ENCODE results near the gene PGC. TPM values are rescaled to one million over a fixed set of nuclear protein-coding genes. Genes with fewer than 3 reads are reported as not detected.
A peak's percentile ranks its signal among the peaks of the same experiment; 100 is the strongest.

The PGC gene
- polyA plus RNA-seq, 1 of the 3 experiments (the other 2 are of a cell fraction): not detected

- peaks cover 15 to 31% of the 10 kb centered on the region in 2 experiments for H3K4me1 ChIP-seq (ENCODE audit: control insufficient read depth in 1 of 2, insufficient read depth in 2 of 2, low read depth in 1 of 2, low read length in 1 of 2)
- H2AFZ ChIP-seq (ENCODE audit: low read depth): no peak overlapping the region
- 100% methylated on average over 1 of the region's 2 CpGs for WGBS (ENCODE audit: low lambda C conversion rate)
- H3F3A ChIP-seq (replicated peaks; ENCODE audit: insufficient read depth): peaks cover 35% of the 10 kb centered on the region
- peak overlapping the region in 1 of 2 experiments; percentile 100; a peak in 2 of 4 replicates for H3K27ac ChIP-seq (ENCODE audit: low read depth in 2 of 2, low read length in 1 of 2)
- H3K9me2 ChIP-seq: no peaks in the 10 kb centered on the region
- 0 out of 4 replicates have a peak overlapping the region, but pooled peaks of 1 of the 2 experiments have one; percentile 12 for H3K4me3 ChIP-seq (ENCODE audit: low read depth in 2 of 2, low read length in 1 of 2)
- DNase-seq: no peak
- no peak for TF ChIP-seq FOSL2 (IDR thresholded peaks at IDR 0.05; ENCODE audit: borderline replicate concordance, low read depth)
- TF ChIP-seq YY1 (IDR thresholded peaks at IDR 0.05; ENCODE audit: low read depth): no peak
- TF ChIP-seq EZH2phosphoT487 (IDR thresholded peaks at IDR 0.05; ENCODE audit: borderline replicate concordance, low read depth): no peak
- TF ChIP-seq EP300 (IDR thresholded peaks at IDR 0.05; ENCODE audit: borderline replicate concordance in 1 of 2, low read depth in 1 of 2, low read length in 1 of 2): no peak
- peaks cover 18% of the 10 kb centered on the region for H3K79me2 ChIP-seq (ENCODE audit: insufficient read depth)
- CTCF ChIA-PET: interaction anchor here (0.7 to 2.5 kb wide), 9 partner anchors 9 to 331 kb away, joined by 3 to 17 read pairs (median 3); partner anchors contain the start of gene TOMM6
- peak overlapping the region; percentile 81 for H3K4me2 ChIP-seq
- no peaks in the 10 kb centered on the region for H4K20me1 ChIP-seq (ENCODE audit: insufficient read depth)
- POLR2A ChIA-PET: no interaction called here
- no peaks in the 10 kb centered on the region for H3K9me3 ChIP-seq
- H3K9ac ChIP-seq: peak overlapping the region; percentile 81
- H3K27me3 ChIP-seq (ENCODE audit: insufficient read depth): no peaks in the 10 kb centered on the region
- no peaks in the 10 kb centered on the region for H3K36me3 ChIP-seq (replicated peaks in 1 of 2; ENCODE audit: control insufficient read depth in 1 of 2, insufficient read depth in 2 of 2, low read length in 1 of 2)
Measured at GRCh38 chr6:41699063-41699462, 48.1 kb downstream of the PGC start.

GRCh38 chr6:41697861-41698781 lies 49.1 kb downstream of the PGC start:
- 16% methylated on average over 14 of the region's 15 CpGs for WGBS (ENCODE audit: low lambda C conversion rate)
- CTCF ChIA-PET: interaction anchor here (0.9 to 2.5 kb wide), 5 partner anchors 8 to 330 kb away, joined by 3 to 8 read pairs (median 6); partner anchors contain the start of gene TOMM6
- POLR2A ChIA-PET: no interaction called here

More at GRCh38 chr6:41697861-41698781, 49.1 kb downstream of the PGC start:
- no peaks in the 10 kb centered on the region for H3K27me3 ChIP-seq (ENCODE audit: insufficient read depth)
- H3K4me3 ChIP-seq (ENCODE audit: low read depth in 2 of 2, low read length in 1 of 2): peak overlapping the region in 1 of 2 experiments; percentile 44; a peak in 2 of 4 replicates
- peak overlapping the region; percentile 81 for H3K4me2 ChIP-seq
- peaks cover 35% of the 10 kb centered on the region for H3F3A ChIP-seq (replicated peaks; ENCODE audit: insufficient read depth)
- peaks cover 19 to 31% of the 10 kb centered on the region in 2 experiments for H3K4me1 ChIP-seq (ENCODE audit: control insufficient read depth in 1 of 2, insufficient read depth in 2 of 2, low read depth in 1 of 2, low read length in 1 of 2)
- no peaks in the 10 kb centered on the region for H3K9me3 ChIP-seq
- H3K36me3 ChIP-seq (replicated peaks in 1 of 2; ENCODE audit: control insufficient read depth in 1 of 2, insufficient read depth in 2 of 2, low read length in 1 of 2): no peaks in the 10 kb centered on the region
- peak overlapping the region; percentile 81 for H3K9ac ChIP-seq
- H4K20me1 ChIP-seq (ENCODE audit: insufficient read depth): no peaks in the 10 kb centered on the region
- H3K79me2 ChIP-seq (ENCODE audit: insufficient read depth): peaks cover 12% of the 10 kb centered on the region
- no peak overlapping the region; the same call in 1 of the 2 replicates for H2AFZ ChIP-seq (ENCODE audit: low read depth)
- peak; percentile 67 for DNase-seq
- H3K9me2 ChIP-seq: no peaks in the 10 kb centered on the region
- peak overlapping the region; percentile 88 to 100 for H3K27ac ChIP-seq (ENCODE audit: low read depth in 2 of 2, low read length in 1 of 2)
- TF ChIP-seq EP300 (IDR thresholded peaks at IDR 0.05; ENCODE audit: borderline replicate concordance in 1 of 2, low read depth in 1 of 2, low read length in 1 of 2) (peak in 1 of 2 experiments; percentile 88; a peak in 2 of 4 replicates), FOXJ3 (CRISPR knock-in tag; IDR thresholded peaks at IDR 0.05) (no peak), RFX5 (IDR thresholded peaks at IDR 0.05; ENCODE audit: low read length) (no peak), FOSL2 (IDR thresholded peaks at IDR 0.05; ENCODE audit: borderline replicate concordance, low read depth) (peak; percentile 69; the same call in 1 of the 2 replicates), TEAD4 (IDR thresholded peaks at IDR 0.05; ENCODE audit: borderline replicate concordance, insufficient read depth) (peak; percentile 69; the same call in 1 of the 2 replicates), POLR2AphosphoS5 (IDR thresholded peaks at IDR 0.05; ENCODE audit: low read depth, low read length) (peak; percentile 75; the same call in 1 of the 2 replicates), RXRA (IDR thresholded peaks at IDR 0.05; ENCODE audit: borderline replicate concordance, low read depth) (peak; percentile 20; the same call in 1 of the 2 replicates), PBX3 (IDR thresholded peaks at IDR 0.05) (peak; percentile 58), FOXM1 (IDR thresholded peaks at IDR 0.05; ENCODE audit: low read depth) (peak; percentile 61; the same call in 1 of the 2 replicates), TCF12 (IDR thresholded peaks at IDR 0.05) (peak; percentile 93), TAF1 (IDR thresholded peaks at IDR 0.05; ENCODE audit: borderline replicate concordance, low read depth, low read length) (0 out of 2 replicates have a peak, but pooled peaks have one; percentile 55), ZBTB33 (IDR thresholded peaks at IDR 0.05; ENCODE audit: borderline replicate concordance, low read depth) (no peak), MXI1 (IDR thresholded peaks at IDR 0.05; ENCODE audit: low read depth, low read length) (no peak), MAX (IDR thresholded peaks at IDR 0.05; ENCODE audit: low read depth) (peak; percentile 76; the same call in 1 of the 2 replicates), NFIC (IDR thresholded peaks at IDR 0.05; ENCODE audit: borderline replicate concordance) (peak; percentile 55; the same call in 1 of the 2 replicates), JUND (IDR thresholded peaks at IDR 0.05) (peak; percentile 66; the same call in 1 of the 2 replicates)
